Dermis microvascular lymphatic vessel endothelial cell (primary cell): ENCODE measurements around the gene DENND6A. TPM values are rescaled to one million over a fixed set of nuclear protein-coding genes. Genes with fewer than 3 reads are reported as not detected.
"Not testable (repeated sequence)": the region's sequence is repeated elsewhere in the genome, so short reads cannot be mapped to it uniquely, and the experiment has no call there.

Source experiments
- DNase-seq, 2 donors: peaks; one replicate each; pipeline versions ENCODE4 v3.0.0 to v3.0.0-alpha.2; 2010; ENCODE audit warnings: low read depth in 2 of 2
- total RNA-seq: library from RNA; depleted of rRNA; stranded (reverse); fragments of >200 nt; gene quantifications from 2 replicates; pipeline ENCODE4 v1.2.1, GENCODE V29; 2014

The DENND6A gene
- total RNA-seq, 1 donor from 2014 or later: 21.2 TPM

GRCh38 chr3:57694146-57694545 lies 1.3 kb upstream of the DENND6A start:
- DNase-seq: no peak

GRCh38 chr3:57692133-57692395 lies 813 bp downstream of the DENND6A start:
- not testable (repeated sequence) for DNase-seq

GRCh38 chr3:57691411-57692132 lies 1.3 kb downstream of the DENND6A start:
- DNase-seq: peak in 1 of 2 donors; percentile 9

- DNase-seq: no peak
Observed at GRCh38 chr3:57689367-57690053, 3.4 kb downstream of the DENND6A start.

- DNase-seq: no peak
Observed at GRCh38 chr3:57688291-57688690, 4.6 kb downstream of the DENND6A start.

GRCh38 chr3:57683286-57683685 lies 9.6 kb downstream of the DENND6A start:
- DNase-seq: peak; percentile 53 to 55

GRCh38 chr3:57682284-57682683 lies 10.6 kb downstream of the DENND6A start:
- no peak for DNase-seq

- DNase-seq: no peak
Observed at GRCh38 chr3:57681691-57682090, 11.2 kb downstream of the DENND6A start.

- DNase-seq: no peak
Observed at GRCh38 chr3:57680046-57680445, 12.8 kb downstream of the DENND6A start.

- DNase-seq: no peak
Observed at GRCh38 chr3:57675530-57675929, 17.3 kb downstream of the DENND6A start.

- no peak for DNase-seq
Observed at GRCh38 chr3:57673156-57673555, 19.7 kb downstream of the DENND6A start.

- no peak for DNase-seq
Observed at GRCh38 chr3:57670543-57670942, 22.3 kb downstream of the DENND6A start.

GRCh38 chr3:57661404-57661803 lies 31.5 kb downstream of the DENND6A start:
- DNase-seq: no peak

GRCh38 chr3:57659806-57660439 lies 33.0 kb downstream of the DENND6A start:
- peak in 1 of 2 donors; percentile 22 for DNase-seq

GRCh38 chr3:57659004-57659673 lies 33.7 kb downstream of the DENND6A start:
- DNase-seq: peak; percentile 29 to 57

GRCh38 chr3:57658536-57658935 lies 34.3 kb downstream of the DENND6A start:
- no peak for DNase-seq

- DNase-seq: no peak
Observed at GRCh38 chr3:57655727-57656126, 37.1 kb downstream of the DENND6A start.

GRCh38 chr3:57654267-57654666 lies 38.6 kb downstream of the DENND6A start:
- no peak for DNase-seq

- DNase-seq: no peak
Observed at GRCh38 chr3:57652203-57652602, 40.7 kb downstream of the DENND6A start.

GRCh38 chr3:57647292-57647940 lies 45.5 kb downstream of the DENND6A start:
- DNase-seq: no peak

GRCh38 chr3:57646723-57647122 lies 46.2 kb downstream of the DENND6A start:
- peak; percentile 31 to 49 for DNase-seq

- no peak for DNase-seq
Observed at GRCh38 chr3:57644740-57645139, 48.1 kb downstream of the DENND6A start.
